GM12878 (cell line): Measurements from ENCODE around the gene AHR.

Source experiments
- BCL11A ChIP-seq: IDR thresholded peaks from 2 replicates; pipeline ENCODE4 v1.6.1; 2011; ENCODE audit warnings: low read depth, low read length
- KDM1A ChIP-seq: fragments of 200-600 bp; sonication (generic); IDR thresholded peaks from 2 replicates; pipeline ENCODE4 v1.6.1; 2016; ENCODE audit warnings: borderline replicate concordance
- TF ChIP-seq, protein P1 (sequence below): fragments of 450-650 bp; conservative IDR thresholded peaks from 2 replicates; pipeline ENCODE4 v1.6.1; 2017; ENCODE audit warnings: mild to moderate bottlenecking, moderate library complexity

DNA sequence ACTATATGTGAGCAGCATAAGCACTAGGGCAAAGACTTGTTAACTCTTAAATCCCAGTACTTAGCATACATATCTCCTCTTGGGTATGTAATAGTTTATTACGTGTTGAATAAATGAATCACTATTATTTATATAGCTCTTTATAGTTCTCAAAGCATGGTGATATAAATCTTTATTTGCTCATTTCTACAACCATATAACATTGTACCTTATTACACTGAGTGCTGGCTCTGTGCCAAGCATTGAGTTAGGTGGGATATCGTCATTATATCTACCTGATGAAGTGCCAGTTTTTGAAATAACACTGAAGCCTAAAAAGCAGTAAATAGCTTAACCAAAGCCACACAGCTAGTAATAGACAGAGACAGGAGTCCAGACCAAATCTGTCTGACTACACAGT lies 27.9 kb downstream of the AHR start:
- no peak for TF ChIP-seq BCL11A
- TF ChIP-seq, protein P1, sequence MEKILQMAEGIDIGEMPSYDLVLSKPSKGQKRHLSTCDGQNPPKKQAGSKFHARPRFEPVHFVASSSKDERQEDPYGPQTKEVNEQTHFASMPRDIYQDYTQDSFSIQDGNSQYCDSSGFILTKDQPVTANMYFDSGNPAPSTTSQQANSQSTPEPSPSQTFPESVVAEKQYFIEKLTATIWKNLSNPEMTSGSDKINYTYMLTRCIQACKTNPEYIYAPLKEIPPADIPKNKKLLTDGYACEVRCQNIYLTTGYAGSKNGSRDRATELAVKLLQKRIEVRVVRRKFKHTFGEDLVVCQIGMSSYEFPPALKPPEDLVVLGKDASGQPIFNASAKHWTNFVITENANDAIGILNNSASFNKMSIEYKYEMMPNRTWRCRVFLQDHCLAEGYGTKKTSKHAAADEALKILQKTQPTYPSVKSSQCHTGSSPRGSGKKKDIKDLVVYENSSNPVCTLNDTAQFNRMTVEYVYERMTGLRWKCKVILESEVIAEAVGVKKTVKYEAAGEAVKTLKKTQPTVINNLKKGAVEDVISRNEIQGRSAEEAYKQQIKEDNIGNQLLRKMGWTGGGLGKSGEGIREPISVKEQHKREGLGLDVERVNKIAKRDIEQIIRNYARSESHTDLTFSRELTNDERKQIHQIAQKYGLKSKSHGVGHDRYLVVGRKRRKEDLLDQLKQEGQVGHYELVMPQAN: no peak
- TF ChIP-seq KDM1A: no peak
